ENCODE data around the gene OR1M1.
A peak's percentile ranks its signal among the peaks of the same experiment; 100 is the strongest.
"Not testable (repeated sequence)": the region's sequence is repeated elsewhere in the genome, so short reads cannot be mapped to it uniquely, and the experiment has no call there.

The OR1M1 gene, protein sequence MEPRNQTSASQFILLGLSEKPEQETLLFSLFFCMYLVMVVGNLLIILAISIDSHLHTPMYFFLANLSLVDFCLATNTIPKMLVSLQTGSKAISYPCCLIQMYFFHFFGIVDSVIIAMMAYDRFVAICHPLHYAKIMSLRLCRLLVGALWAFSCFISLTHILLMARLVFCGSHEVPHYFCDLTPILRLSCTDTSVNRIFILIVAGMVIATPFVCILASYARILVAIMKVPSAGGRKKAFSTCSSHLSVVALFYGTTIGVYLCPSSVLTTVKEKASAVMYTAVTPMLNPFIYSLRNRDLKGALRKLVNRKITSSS
- 0 to 0.44 (median 0) reads per million in 17 experiments for total RNA-seq

DNA sequence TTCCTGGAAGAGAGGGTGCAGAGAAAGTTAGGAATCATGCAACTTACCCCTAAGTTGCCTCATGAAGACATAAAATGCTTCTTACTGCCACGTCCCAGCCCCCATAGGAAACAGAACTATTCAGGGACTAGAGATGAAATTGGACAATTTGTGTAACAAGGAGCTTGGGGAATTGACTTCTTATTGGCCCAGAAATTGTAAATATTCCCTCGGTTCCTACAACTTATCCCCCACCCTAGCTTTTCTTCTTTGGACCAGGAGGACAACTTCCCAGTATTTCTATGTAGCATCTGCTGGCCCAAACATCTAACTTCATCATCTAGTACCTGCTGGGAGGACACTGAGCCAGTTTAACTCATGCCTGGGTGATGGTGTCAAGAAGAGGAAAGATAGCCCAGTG lies at the start of gene OR1M1:
Gene OR1M1 (plus strand): TSS at position 301 of the 400 bp plus-strand sequence. CDS start 6,184 bp downstream, outside the sequence.
- DNase-seq: no peak

DNA sequence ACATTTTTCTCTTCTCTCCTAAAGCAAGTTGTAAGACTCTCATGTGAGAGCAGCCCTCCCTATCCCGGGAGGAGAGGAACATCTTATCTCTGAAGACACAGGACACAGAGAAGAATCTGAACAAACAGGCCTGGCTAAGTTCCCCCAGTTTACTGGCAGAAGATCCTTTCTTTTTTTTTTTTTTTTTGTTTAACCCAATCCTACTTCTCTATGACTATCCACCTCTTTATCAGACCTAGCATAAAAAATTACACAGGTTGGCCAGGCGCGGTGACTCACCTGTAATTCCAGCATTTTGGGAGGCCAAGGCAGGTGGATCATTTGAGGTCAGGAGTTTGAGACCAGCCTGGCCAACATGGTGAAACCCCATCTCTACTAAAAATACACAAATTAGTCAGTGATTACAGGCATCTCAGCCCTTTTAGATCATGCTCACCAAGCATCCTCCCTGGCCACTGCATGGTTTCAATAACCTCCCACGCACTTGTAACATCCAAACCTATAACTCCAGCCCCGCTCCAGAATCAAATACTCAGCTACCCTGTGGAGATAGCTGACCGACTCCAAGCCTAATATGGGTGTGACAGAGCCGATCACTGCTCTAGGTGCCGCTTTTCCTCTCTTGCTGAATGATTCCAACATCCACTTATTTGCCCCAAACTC lies 49.3 kb upstream of the OR1M1 start:
- no peak for DNase-seq

DNA sequence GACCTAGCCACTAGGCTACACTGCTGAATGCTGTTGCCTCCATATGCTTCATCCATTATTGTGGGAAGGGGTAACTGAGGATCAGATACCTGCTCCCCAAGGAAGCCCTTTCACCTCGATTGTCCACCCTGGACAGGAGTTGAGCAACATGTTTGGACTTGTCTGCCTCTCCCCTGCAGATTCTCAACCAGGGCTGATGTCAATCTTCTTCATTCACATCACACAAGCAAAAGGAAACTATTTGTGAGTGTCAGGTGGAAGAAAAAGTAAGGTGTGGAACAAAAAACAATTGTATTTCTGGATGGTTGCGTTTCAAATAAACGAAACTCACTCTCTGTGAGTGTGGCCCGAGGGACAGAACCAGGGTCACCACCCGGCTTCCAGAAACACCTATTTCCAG lies 47.1 kb upstream of the OR1M1 start:
- DNase-seq: no peak

DNA sequence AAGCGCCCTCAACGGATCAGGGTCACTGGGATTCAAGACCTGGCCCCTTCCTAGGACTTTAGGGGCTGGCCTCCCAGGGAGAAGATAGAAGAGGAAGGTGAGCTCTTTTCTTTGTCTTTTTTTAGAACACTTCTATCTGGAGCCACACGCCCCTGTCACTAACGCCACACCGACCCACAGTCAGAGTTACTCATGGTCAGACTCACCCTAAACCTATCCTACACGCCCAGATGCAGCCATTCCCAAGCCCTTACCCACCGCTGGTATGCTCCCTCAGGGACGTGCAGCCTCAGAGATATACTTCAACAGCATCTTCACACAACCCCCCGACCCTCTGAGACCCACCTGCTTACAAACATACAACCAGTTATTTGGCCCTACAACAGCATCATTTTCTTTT lies 46.7 kb upstream of the OR1M1 start:
- no peak for DNase-seq

DNA sequence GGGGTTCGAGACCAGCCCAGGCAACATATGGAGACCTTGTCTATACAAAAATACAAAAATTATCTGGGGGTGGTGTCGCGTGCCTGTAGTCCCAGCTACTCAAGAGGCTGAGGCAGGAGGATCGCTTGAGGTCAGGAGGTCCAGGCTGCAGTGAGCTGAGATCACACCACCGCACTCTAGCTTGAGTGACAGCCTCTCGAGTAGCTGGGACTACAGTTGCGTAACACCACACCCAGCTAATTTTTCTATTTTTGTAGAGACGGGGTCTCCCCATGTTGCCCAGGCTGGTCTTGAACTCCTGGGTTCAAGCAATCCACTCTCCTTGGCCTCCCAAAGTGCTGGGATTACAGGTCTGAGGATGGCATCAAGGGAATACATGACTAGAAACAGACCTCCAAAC lies 45.8 kb upstream of the OR1M1 start:
- no peak for DNase-seq

DNA sequence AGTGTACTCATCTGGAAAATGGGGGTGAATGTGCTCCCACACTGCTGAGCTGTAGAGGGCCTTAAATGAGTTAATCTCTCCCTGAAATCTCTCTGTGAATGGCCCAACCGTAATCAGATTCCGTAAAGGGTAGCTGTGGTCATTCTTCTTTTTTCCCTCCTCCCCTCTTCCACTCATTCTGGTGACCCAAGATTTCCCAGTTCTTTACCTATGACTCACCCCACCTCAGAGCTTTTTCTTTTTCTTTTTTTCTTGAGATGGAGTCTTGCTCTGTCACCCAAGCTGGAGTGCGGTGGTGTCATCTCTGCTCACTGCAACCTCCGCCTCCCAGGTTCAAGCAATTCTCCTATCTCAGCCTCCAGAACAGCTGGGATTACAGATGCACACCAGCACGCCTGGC lies 43.3 kb upstream of the OR1M1 start:
- DNase-seq: no peak

DNA sequence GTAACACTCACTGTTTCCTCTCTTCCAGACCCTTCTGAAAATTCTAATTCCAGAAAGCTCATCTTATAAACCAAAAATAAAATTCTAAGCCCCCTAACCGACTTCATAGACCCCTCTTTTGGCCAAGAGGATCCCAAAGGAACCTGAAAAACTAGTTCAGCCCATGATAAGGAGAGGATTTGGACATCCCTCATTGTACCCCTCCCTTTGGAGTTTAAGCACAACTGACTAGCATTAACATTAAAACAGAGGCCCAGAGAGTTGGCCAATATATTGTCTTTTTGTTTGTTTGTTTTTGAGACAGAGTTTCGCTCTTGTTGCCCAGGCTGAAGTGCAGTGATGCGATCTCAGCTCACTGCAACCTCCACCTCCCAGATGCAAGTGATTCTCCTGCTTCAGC lies 42.4 kb upstream of the OR1M1 start:
- DNase-seq: no peak

DNA sequence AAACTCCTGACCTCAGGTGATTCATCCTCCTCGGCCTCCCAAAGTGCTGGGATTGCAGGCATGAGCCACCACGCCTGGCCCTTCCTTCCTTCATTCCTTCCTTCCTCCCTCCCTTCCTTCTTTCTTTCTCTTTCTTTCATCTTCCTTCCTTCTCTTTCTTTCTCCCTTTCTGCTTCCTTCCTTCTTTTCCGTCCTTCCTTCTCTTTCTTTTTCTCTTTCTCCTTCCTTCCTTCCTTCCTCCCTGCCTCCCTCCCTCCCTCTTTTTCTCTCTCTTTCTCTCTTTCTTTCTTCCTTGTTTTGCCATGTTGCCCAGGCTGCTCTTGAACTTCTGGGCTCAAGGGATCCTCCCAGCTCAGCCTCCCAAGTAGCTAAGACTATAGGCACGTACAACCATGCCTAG lies 40.2 kb upstream of the OR1M1 start:
- no peak for DNase-seq

DNA sequence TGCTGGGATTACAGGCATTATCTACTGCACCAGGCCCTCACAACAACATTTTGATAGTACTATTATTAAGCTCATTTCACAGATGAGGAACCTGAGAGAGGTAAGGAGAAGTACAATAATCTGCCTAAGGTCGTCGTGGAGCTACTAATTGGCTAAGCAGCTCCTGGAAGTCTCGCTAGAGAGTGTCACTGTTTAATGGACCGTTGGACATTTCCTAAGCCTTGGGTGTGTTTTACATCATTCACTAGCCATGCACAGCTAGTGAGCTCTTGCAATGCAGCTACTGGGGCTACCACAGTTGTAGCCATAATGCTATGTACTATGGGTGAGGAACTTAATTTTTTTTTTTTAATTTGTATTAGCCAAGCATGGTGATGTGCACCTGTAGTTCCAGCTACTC lies 34.0 kb upstream of the OR1M1 start:
- no peak for DNase-seq

DNA sequence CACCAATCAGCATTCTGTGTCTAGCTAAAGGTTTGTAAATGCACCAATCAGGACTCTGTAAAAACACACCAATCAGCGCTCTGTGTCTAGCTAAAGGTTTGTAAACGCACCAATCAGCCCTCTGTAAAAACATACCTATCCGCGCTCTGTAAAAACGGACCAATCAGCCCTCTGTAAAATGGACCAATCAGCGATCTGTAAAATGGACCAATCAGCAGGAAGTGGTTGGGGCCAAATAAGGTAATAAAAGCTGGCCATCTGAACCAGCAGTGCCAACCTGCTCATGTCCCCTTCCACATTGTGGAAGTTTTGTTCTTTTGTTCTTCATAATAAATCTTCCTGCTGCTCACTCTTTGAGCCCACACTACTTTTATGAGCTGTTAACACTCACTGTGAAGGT lies 33.2 kb upstream of the OR1M1 start:
- not testable (repeated sequence) for DNase-seq

DNA sequence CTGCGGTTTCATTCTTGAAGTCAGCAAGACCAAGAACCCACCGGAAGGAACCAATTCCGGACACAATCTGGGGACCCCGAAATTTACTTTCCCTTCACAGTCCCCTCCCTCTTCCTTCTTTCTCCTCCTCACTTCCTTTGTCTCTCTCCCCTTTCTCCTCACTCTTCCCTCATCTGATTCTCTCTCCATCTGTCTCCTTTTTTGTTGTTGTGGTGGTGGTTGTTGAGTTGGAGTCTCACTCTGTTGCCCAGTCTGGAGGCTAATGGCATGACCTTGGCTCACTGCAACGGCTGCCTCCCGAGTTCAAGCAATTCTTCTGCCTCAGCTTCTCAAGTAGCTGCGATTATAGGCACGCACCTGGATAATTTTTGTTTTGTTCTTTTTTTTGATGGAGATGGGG lies 32.7 kb upstream of the OR1M1 start:
- no peak for DNase-seq

DNA sequence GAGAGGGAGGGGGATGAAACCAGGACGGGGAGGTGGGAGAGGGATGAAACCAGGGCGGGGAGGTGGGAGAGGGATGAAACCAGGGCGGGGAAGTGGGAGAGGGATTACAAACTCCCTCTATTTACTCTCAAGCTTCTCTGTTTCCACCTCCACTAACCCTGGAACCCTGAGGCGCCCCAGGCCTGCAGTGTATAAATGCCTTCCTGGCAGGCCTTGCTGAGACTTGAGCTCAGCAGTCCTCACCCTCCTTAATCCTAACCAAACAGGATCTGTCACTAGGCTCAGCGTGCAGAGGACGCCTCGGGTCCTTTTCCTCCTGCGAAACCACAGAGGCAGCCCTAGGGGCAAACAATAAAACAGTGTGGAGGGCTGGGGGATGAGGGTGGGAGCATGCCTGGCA lies 32.1 kb upstream of the OR1M1 start:
- DNase-seq: no peak

DNA sequence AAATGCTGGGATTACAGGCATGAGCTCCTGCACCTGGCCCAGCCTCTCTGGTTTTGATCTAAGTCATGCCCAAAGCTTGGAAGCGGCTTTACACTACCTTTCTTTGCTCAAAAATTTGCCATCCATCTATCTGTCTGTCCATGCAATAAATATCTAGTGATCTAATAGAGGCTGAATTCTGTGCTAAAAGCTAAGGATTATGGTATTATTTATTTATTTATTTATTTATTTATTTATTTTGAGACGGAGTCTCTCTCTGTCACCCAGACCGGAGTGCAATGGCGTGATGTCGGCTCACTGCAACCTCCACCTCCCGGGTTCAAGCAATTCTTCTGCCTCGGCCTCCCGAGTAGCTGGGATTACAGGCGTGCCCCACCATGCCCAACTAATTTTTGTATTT lies 30.7 kb upstream of the OR1M1 start:
- not testable (repeated sequence) for DNase-seq

DNA sequence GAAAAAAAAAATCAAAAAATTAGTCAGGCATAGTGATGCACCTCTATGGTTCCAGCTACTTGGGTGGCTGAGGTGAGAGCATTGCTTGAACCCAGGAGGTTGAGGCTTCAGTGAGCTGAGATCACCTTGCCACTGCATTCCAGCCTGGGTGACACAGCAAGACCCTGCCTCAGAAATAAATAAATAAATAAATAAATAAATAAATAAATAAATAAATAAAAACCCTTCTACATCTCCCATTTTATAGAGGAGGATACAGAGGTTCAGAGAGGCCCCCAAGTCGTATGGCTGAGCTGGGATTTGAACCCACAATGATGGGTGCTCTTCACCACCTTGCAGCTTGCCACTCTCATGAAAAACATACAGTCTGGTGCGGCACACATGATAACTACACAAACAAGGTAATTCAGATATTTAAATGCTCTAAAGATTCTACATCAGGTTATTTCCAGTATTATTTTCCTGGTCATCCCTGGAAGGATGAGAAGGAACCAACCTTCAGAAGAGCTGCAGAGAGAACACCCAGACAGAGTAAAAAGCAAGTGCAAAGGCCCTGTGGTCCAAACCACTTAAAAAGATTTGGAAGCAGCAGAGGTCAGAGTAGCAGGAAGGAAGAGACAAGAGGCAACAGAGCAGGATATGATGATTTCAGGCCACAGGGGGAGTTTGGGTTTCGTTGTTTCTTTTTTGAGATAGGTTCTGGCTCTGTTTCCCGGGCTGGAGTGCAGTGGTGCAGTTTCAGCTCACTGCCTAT lies 29.2 kb upstream of the OR1M1 start:
- DNase-seq: no peak

DNA sequence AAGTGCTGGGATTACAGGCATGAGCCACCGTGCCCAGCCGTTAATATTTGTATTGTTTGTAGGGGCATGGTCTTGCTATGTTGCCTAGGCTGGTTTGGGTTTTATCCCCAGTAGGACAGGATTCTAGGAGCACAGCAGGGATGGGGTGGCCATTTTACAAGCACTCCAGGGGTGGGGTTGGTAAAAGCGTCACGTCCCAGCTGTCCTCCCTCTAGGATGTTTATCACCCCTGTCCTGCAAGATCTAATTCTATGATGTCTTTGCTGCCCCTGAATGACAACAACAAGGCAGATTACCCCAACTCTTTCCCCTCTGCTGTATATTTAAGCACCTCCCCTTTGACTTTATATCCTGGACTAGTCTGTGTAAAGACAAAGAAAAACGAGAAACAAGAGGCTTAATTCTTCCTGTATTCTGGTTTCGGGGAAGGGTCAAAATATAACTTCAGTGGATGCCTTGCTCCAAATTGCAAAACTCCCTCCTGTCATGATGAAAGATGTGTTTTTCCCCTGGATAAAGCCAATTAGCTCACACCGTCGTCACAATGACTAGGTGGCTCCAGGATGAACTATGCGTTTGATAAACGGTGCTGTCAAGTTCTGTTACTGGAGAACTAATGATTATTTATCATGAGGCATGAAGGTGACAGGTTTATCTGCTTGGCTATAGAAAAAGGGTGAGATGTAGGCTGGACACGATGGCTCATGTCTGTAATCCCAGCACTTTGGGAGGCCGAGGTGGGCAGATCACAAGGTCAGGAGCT lies 27.8 kb upstream of the OR1M1 start:
- DNase-seq: peak in 2 of 4 experiments; percentile 1 to 19

DNA sequence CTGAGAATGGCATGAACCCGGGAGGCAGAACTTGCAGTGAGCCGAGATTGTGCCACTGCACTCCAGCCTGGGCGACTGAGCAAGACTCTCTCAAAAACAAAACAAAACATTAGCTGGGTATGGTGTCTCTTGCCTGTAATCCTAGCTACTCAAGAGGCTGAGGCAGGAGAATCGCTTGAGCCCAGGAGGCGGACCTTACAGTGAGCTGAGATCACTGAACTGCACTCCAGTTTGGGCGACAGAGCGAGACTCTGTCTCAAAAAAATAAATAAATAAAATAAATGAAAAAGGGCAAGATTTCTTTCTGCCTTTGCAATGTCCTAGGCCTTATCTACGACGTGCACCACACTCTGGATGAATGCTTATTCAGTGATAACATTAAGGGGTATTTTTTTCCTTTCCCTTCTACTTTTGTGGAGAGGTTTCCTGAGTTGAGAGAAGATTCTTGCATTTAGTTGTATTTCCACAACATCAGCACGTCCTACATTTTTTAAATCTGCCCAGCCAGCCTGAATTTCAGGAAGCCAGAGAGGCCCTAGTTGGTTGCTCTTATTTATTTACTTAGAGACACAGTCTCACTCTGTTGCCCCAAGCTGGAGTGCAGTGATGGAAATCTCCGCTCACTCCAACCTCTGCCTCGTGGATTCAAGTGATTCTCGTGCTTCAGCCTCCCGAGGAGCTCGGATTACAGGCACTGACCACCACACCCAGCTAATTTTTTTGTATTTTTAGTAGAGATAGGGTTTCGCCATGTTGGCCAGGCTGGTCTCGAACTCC lies 26.1 kb upstream of the OR1M1 start:
- DNase-seq: no peak

DNA sequence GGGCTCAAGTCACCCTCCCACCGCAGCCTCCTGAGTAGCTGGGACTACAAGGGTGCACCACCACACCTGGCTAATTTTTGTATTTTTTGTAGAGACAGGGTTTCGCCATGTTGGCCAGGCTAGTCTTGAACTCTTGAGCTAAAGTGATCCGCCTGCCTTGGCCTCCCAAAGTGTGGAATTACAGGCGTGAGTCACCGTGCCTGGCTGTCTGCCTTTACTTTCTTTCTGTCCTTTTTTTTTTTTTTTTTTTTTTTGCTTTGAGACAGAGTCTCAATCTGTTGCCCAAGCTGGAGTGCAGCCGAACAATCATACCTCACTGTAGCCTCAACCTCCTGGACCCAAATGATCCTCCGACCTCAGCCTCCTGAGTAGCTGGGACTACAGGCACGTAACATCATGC lies 25.0 kb upstream of the OR1M1 start:
- no peak for DNase-seq

DNA sequence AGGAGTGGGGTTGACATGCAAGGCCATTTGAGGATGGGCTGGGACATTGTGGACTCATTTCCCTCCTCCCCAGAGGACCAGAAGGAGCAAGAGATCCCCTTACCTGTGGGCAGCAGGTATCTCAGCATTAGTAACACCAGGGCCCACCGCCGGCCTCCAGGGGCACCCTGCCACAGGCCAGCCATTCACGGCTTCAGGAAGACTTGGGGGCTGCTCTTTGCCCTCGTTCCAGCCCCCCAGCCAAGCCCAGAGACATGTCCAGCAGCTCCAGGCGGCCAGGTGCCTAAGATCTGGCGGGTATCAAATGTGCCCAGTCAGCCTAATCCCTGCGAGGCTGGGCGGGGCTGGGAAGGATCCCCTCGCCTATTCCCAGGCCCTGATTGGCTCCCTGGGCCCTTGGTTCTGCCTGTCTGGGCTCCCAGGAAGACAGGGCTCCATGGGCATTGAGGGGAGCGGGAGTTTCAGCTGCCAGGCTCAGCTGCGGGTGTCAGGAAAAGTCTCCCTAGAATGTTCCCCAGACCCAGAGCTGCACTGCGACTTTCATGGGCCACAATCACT lies 21.3 kb upstream of the OR1M1 start:
- DNase-seq: no peak

DNA sequence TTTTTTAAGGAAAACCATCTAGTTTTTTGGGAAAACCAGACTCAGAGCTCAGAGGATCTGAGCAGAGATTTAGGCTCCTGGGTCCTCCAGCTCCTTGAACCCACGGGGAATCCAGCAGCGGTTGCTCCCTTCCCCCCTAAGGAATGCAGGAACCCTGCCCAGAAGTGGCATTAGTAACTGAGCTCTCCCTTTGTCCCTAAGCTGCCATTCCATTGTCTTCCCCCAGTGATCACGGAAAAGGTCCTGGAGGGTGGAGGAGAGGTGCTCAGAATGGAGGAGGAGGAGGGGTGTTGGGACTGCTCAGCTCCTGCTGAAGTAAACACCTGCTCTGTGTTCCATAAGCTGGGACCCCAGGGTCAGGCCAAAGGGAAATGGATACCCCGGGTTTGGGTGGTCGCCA lies 16.8 kb upstream of the OR1M1 start:
- DNase-seq: no peak

DNA sequence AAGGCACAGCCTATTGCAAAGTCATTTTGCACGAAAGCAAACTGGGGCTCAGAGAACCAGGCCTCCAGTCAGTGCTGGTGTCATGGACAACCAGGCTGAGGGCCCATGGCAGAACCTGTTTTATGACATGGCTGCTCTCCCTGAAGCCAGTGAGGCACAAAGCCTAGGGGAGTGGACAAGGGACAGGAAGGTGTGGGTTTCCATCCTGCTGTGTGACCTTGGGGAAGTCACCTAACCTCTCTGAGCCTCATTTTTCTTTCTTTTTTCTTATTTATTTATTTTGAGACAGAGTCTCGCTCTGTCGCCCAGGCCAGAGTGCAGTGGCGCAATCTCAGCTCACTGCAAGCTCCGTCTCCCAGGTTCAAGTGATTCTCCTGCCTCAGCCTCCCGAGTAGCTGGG lies 15.1 kb upstream of the OR1M1 start:
- DNase-seq: not testable (repeated sequence)

DNA sequence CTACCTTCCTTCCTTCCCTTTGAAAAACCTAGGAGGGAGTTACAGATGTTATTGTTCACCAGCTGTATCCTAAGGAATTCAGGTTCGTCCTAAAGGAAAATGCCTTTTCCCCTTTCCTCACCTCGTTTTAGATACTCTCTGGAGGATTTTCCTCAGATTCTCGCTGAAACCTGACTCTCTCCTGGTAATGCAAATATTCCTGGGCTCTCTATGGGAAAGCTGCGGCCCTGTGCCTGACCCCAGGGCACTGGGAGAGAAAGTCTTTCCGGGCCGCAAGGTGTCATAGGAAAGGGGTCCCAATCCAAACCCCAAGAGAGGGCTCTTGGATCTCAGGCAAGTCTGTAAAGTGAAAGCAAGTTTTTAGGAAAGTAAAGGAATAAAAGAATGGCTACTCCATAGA lies 13.1 kb upstream of the OR1M1 start:
- DNase-seq: no peak

All from suppressor macrophage (primary cell).